HL-60 (cell line): ENCODE data around the gene DSCAML1.

Experiments
- DNase-seq, 2 experiments: peaks; one replicate each; pipeline ENCODE4 v3.0.0-alpha.2; 2010 to 2020; ENCODE audit warnings: low read depth in 1 of 2, low spot score in 1 of 2
- H3K27ac ChIP-seq: fragments of 250-450 bp; sonication (Bioruptor Pico); replicated peaks from 2 replicates; pipeline ENCODE4 v1.5.1; 2020; ENCODE audit warnings: mild to moderate bottlenecking, moderate library complexity
- H3K27me3 ChIP-seq: fragments of 250-450 bp; sonication (Bioruptor Pico); 2 replicates; pipeline ENCODE4 v1.5.1; 2021; ENCODE audit warnings: mild to moderate bottlenecking, moderate library complexity; ENCODE audit not compliant: insufficient read depth, poor library complexity, severe bottlenecking
- H3K4me3 ChIP-seq: replicated peaks from 2 replicates; pipeline ENCODE4 v1.5.1; 2011; ENCODE audit warnings: mild to moderate bottlenecking, control low read depth, low read length; ENCODE audit not compliant: insufficient read depth
- GABPA ChIP-seq: IDR thresholded peaks from 2 replicates; pipeline ENCODE4 v1.6.1; 2012; ENCODE audit warnings: low read depth
- POLR2AphosphoS5 ChIP-seq: IDR thresholded peaks from 2 replicates; pipeline ENCODE4 v1.6.1; 2012; ENCODE audit warnings: low read depth
- SPI1 ChIP-seq: IDR thresholded peaks from 2 replicates; pipeline ENCODE4 v1.6.1; 2012; ENCODE audit warnings: low read depth, mild to moderate bottlenecking, borderline replicate concordance
- TF ChIP-seq, protein P1 (sequence below): IDR thresholded peaks from one replicate; pipeline ENCODE4 v1.5.1; 2011; ENCODE audit warnings: low read length, control low read depth, inconsistent platforms; ENCODE audit not compliant: insufficient read depth
- TF ChIP-seq, protein P2 (sequence below): IDR thresholded peaks from 2 replicates; pipeline ENCODE4 v1.6.1; 2012; ENCODE audit warnings: low read depth; ENCODE audit not compliant: insufficient replicate concordance

DSCAML1 gene

DNA sequence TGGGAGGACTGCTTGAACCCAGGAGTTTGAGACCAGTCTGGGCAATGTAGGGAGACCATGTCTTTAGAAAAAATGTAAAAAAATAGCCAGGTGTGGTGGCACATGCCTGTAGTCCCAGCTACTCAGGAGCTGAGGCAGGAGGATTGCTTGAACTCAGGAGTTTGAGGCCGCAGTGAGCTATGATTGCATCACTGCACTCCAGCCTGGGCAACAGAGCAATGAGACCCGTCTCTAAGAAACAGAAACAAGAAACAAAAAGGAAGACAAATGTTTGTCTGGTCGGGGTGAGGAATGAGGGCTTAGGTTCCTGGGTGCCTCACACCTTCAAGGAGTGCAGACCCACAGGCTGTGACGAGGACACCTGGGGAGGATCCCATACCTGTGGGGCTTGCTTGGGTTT, 277.4 kb downstream of the DSCAML1 start:
- peaks cover 2% of the 10 kb centered on the region for H3K27me3 ChIP-seq
- TF ChIP-seq, protein P1, sequence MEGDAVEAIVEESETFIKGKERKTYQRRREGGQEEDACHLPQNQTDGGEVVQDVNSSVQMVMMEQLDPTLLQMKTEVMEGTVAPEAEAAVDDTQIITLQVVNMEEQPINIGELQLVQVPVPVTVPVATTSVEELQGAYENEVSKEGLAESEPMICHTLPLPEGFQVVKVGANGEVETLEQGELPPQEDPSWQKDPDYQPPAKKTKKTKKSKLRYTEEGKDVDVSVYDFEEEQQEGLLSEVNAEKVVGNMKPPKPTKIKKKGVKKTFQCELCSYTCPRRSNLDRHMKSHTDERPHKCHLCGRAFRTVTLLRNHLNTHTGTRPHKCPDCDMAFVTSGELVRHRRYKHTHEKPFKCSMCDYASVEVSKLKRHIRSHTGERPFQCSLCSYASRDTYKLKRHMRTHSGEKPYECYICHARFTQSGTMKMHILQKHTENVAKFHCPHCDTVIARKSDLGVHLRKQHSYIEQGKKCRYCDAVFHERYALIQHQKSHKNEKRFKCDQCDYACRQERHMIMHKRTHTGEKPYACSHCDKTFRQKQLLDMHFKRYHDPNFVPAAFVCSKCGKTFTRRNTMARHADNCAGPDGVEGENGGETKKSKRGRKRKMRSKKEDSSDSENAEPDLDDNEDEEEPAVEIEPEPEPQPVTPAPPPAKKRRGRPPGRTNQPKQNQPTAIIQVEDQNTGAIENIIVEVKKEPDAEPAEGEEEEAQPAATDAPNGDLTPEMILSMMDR = no peak
- TF ChIP-seq SPI1 (no peak), POLR2AphosphoS5 (no peak), GABPA (no peak)
- TF ChIP-seq, protein P2, sequence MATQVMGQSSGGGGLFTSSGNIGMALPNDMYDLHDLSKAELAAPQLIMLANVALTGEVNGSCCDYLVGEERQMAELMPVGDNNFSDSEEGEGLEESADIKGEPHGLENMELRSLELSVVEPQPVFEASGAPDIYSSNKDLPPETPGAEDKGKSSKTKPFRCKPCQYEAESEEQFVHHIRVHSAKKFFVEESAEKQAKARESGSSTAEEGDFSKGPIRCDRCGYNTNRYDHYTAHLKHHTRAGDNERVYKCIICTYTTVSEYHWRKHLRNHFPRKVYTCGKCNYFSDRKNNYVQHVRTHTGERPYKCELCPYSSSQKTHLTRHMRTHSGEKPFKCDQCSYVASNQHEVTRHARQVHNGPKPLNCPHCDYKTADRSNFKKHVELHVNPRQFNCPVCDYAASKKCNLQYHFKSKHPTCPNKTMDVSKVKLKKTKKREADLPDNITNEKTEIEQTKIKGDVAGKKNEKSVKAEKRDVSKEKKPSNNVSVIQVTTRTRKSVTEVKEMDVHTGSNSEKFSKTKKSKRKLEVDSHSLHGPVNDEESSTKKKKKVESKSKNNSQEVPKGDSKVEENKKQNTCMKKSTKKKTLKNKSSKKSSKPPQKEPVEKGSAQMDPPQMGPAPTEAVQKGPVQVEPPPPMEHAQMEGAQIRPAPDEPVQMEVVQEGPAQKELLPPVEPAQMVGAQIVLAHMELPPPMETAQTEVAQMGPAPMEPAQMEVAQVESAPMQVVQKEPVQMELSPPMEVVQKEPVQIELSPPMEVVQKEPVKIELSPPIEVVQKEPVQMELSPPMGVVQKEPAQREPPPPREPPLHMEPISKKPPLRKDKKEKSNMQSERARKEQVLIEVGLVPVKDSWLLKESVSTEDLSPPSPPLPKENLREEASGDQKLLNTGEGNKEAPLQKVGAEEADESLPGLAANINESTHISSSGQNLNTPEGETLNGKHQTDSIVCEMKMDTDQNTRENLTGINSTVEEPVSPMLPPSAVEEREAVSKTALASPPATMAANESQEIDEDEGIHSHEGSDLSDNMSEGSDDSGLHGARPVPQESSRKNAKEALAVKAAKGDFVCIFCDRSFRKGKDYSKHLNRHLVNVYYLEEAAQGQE = no peak
- no peak overlapping the region for H3K27ac ChIP-seq
- DNase-seq = no peak
- no peak overlapping the region for H3K4me3 ChIP-seq

DNA sequence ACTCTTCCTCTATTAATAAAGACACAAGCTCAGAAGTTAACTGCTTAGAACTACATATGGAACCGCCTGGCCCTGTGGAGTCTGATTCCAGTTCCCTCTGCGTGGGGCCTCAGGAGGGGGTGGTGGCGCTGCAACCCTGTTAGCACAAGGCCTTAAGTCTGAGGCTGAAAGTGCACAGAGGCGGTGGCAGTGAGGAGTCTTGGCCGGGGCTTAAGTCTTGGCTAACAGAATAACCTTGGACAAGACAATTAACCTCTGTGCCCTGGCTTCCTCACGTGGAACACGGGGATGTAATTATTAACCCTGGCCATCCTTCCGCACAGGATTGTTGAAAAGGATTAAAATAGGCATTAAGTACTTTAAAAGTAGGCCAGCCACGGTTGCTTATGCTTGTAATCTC, 277.8 kb downstream of the DSCAML1 start:
- DNase-seq = no peak
- Histone ChIP-seq H3K4me3 (no peak overlapping the region), H3K27ac (no peak overlapping the region), H3K27me3 (peaks cover 2% of the 10 kb centered on the region)
- TF ChIP-seq POLR2AphosphoS5 (no peak), GABPA (no peak), SPI1 (no peak)
- TF ChIP-seq, protein P1 = no peak
- TF ChIP-seq, protein P2 = no peak

DNA sequence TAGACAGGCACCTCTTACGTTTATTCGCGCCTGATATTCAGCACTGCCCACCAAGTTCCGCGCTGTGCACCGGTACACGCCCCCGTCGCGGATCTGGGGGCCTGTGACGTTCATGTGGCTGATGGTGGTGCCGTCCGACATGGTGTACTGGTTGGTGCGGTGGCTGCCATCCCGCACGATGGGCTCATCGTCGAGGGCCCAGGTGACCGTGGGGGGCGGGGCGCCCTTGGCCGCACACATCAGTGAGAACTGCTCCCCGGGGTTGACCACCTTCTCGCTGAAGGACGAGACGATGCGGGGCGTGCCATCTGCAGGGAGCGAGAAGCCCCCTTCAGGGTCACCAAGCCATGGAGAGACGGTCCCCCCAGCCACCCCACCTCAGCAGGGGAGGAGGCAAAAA, 278.6 kb downstream of the DSCAML1 start:
- Histone ChIP-seq H3K27me3 (no peaks in the 10 kb centered on the region), H3K27ac (no peak overlapping the region), H3K4me3 (no peak overlapping the region)
- TF ChIP-seq, protein P1 = no peak
- TF ChIP-seq SPI1 (no peak), GABPA (no peak), POLR2AphosphoS5 (no peak)
- TF ChIP-seq, protein P2 = no peak
- no peak for DNase-seq
